Right cardiac atrium (tissue), 5 donors: Measurements from ENCODE around the gene AKR1B1. TPM values are rescaled to one million over a fixed set of nuclear protein-coding genes. Genes with fewer than 3 reads are reported as not detected.
A peak's percentile ranks its signal among the peaks of the same experiment; 100 is the strongest.
"Not testable (repeated sequence)": the region's sequence is repeated elsewhere in the genome, so short reads cannot be mapped to it uniquely, and the experiment has no call there.

ENCODE experiments used
- ATAC-seq, 2 donors: fragments of 200-7000 bp; cut with Tn5 transposase; one replicate each; pipeline versions ENCODE4 v1.8.0 to v1.9.1; 2020; ENCODE audit warnings: moderate library complexity in 2 of 2, mild to moderate bottlenecking in 1 of 2
- DNase-seq, 3 donors: peaks; one replicate each; pipeline ENCODE4 v3.0.0-alpha.2; 2020
- H3K27ac ChIP-seq: one replicate; pipeline ENCODE4 v1.5.1; 2013; ENCODE audit warnings: mild to moderate bottlenecking, low read length, control low read depth, moderate library complexity
- H3K27me3 ChIP-seq: one replicate; pipeline ENCODE4 v1.6.1; 2013; ENCODE audit not compliant: control insufficient read depth, insufficient read depth
- H3K4me1 ChIP-seq: one replicate; pipeline ENCODE4 v1.6.1; 2013; ENCODE audit warnings: low read length; ENCODE audit not compliant: control insufficient read depth, insufficient read depth
- H3K4me3 ChIP-seq: one replicate; pipeline ENCODE4 v1.5.1; 2013; ENCODE audit warnings: low read length, control low read depth
- H3K9me3 ChIP-seq: one replicate; pipeline ENCODE4 v1.6.1; 2013; ENCODE audit warnings: low read length; ENCODE audit not compliant: control insufficient read depth
- WGBS: extraction: QIAGEN DNeasy Blood & Tissue Kit; methylation state at CpG from one replicate; pipeline ENCODE4 v1.1.7; 2013; 5-methylcytosine and 5-hydroxymethylcytosine counted together
- intact Hi-C, 4 donors: fragments of 100-400 bp; cut with DNase I; formaldehyde crosslinking; loops; one replicate each; pipeline versions ENCODE4 v1.11.0 to v1.14.0; 2022 to 2023
- long read RNA-seq, 4 donors: library from polyadenylated mRNA; unstranded; transcript quantifications; one replicate each; pipeline ENCODE4 v2.0.0, GENCODE V29; 2020 to 2021
- polyA plus RNA-seq: library from polyadenylated mRNA; stranded (reverse); fragments of 200-250 nt; gene quantifications from one replicate; pipeline ENCODE4 v1.2.3, GENCODE V29; 2013
- total RNA-seq, 4 donors: library from RNA; stranded (reverse); fragmentation: NEBNext Ultra II Directional; extraction: Animal tissue kit (Norgen Biotek cat#: 25700); gene quantifications; one replicate each; pipeline ENCODE4 v1.2.1, GENCODE V29; 2021
- donor health status: healthy with polysubstance abuse.
- donor health status: DM: no; HTN: yes; CAD: no.
- donor health status: DM: no; HTN: no; CAD: no.
- donor health status: DM: no; HTN: yes; CAD: no; lungs with severe emphysema.
- donor health status: DM: yes; HTN: yes; CAD: no.

AKR1B1 gene
- total RNA-seq: 100 to 1,000 TPM; 133 to 191 (median 159) TPM
- 211 TPM for polyA plus RNA-seq
- long read RNA-seq, donor 1, transcript AKR1B1-201 (10 exons, 1,409 nt): major isoform, 309 of 331 reads
- long read RNA-seq, donor 1, partial matches to known transcripts: 14 of 331 reads
- long read RNA-seq, donor 1, other reads (novel, unspliced or antisense): 5 of 331 reads
- long read RNA-seq, donor 2, transcript AKR1B1-201 (10 exons, 1,409 nt): major isoform, 112 of 122 reads
- long read RNA-seq, donor 2, partial matches to known transcripts: 5 of 122 reads
- long read RNA-seq, donor 2, other reads (novel, unspliced or antisense): 3 of 122 reads
- long read RNA-seq, donor 3, transcript AKR1B1-201 (10 exons, 1,409 nt): major isoform, 367 of 406 reads
- long read RNA-seq, donor 3, transcript AKR1B1-205 (9 exons, 1,930 nt): minor isoform, 7 of 406 reads
- long read RNA-seq, donor 3, partial matches to known transcripts: 12 of 406 reads
- long read RNA-seq, donor 3, other reads (novel, unspliced or antisense): 20 of 406 reads
- long read RNA-seq, donor 4, transcript AKR1B1-201 (10 exons, 1,409 nt): major isoform, 98 of 105 reads
- long read RNA-seq, donor 4, partial matches to known transcripts: 2 of 105 reads
- long read RNA-seq, donor 4, other reads (novel, unspliced or antisense): 4 of 105 reads

DNA sequence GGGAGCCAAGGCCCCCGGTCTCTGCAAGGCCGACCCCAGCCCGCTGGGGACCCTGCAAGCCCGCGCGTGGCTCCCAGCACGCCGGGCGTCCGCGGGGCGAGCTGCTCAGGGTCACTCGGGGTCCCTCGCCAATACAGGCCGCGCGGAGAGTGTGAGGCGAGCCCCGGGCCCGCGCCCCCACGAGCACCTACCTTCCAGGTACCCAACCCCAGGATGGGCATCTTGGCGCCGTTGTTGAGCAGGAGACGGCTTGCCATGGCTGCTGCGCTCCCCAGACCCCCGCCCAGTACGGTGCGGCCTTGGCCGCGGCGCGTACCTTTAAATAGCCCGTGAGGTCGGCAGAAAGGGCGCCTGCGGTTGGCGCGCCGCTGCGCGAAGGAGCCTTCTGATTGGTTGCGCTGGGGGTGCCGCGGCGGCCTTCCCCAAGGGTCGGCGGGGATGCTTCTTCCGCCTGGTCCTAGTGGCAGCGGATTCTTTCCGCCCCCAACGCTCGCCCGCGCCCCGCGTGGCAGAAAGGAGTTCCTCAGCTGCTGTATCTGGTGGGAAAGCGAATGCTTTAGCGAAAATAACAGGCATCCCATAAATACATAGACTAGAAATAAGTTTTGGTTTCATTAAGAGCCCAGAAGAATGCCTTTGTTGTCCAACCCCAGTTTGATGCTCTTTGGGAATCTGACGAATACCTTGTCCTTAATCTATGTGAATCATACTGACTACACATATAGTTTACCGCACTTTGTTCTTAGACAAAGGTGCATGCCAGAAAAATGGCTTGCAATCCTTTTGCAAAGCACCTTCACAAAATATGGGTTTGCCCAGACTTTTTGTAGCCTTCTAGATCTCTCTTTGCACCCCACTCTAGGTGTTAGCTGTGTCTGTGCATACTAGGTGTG lies at the start of gene AKR1B1:
Gene AKR1B1 (minus strand): TSS at position 295 of the 893 bp plus-strand sequence. CDS start 38 bp downstream, at position 257.
- peak within 1 kb of the TSS; percentile 65 for H3K27ac ChIP-seq
- peak; percentile 98 to 99 for ATAC-seq
- peak; percentile 94 to 98 (median 98) for DNase-seq
- H3K27me3 ChIP-seq: no peaks in the 10 kb centered on the region
- H3K9me3 ChIP-seq: no peaks in the 10 kb centered on the region
- H3K4me1 ChIP-seq: peaks cover 5% of the 10 kb centered on the region
- intact Hi-C loops: no loop called here
- H3K4me3 ChIP-seq: peak within 1 kb of the TSS; percentile 94
- WGBS: 2% methylated on average over 61 of the region's 61 CpGs

- WGBS: 84% methylated on average over 4 of the region's 4 CpGs
These were observed 47.0 kb upstream of the AKR1B1 start for GRCh38 chr7:134505856-134506255.

GRCh38 chr7:134504660-134505164 lies 45.8 kb upstream of the AKR1B1 start:
- DNase-seq (no peak), ATAC-seq (peak; percentile 41 to 64)
- H3K27me3 ChIP-seq: no peaks in the 10 kb centered on the region
- no peaks in the 10 kb centered on the region for H3K9me3 ChIP-seq
- H3K27ac ChIP-seq: no peak overlapping the region
- WGBS: 72% methylated on average over 3 of the region's 3 CpGs
- intact Hi-C loops: no loop called here
- H3K4me3 ChIP-seq: no peak overlapping the region
- no peaks in the 10 kb centered on the region for H3K4me1 ChIP-seq

More at GRCh38 chr7:134505856-134506255, 47.0 kb upstream of the AKR1B1 start:
- intact Hi-C loops: no loop called here
- H3K4me3 ChIP-seq: no peak overlapping the region
- H3K27ac ChIP-seq: no peak overlapping the region
- ATAC-seq (no peak), DNase-seq (no peak)
- no peaks in the 10 kb centered on the region for H3K27me3 ChIP-seq
- no peaks in the 10 kb centered on the region for H3K9me3 ChIP-seq
- no peaks in the 10 kb centered on the region for H3K4me1 ChIP-seq

- ATAC-seq: peak; percentile 74 to 79
- peak in 2 of 3 donors; percentile 48 to 66 for DNase-seq
- Histone ChIP-seq H3K27ac (peak overlapping the region; percentile 8), H3K27me3 (no peaks in the 10 kb centered on the region), H3K4me3 (no peak overlapping the region), H3K4me1 (no peaks in the 10 kb centered on the region), H3K9me3 (no peaks in the 10 kb centered on the region)
- 64% methylated on average over 3 of the region's 3 CpGs for WGBS
- intact Hi-C loops: no loop called here
These were observed 43.8 kb upstream of the AKR1B1 start for GRCh38 chr7:134502463-134503371.

DNA sequence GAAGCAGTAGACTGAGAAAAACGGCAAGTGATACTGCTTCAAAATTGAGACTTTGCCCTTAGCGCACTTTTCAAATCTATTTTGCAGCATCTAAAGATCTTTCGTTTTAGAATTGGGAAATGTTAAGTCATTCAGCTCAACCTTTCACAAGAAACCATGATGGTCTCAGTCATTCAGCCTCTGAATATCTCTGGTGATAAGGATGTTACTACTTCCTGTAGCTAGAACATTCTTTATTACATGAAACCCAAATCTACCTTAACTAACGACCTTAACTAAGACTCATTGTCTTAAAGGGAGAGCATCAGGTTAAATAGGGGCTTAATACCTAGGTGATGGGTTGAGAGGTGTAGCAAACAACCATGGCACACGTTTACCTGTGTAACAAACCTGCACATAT lies 42.1 kb upstream of the AKR1B1 start:
- Histone ChIP-seq H3K4me1 (no peaks in the 10 kb centered on the region), H3K27ac (no peak overlapping the region), H3K27me3 (no peaks in the 10 kb centered on the region), H3K9me3 (no peaks in the 10 kb centered on the region), H3K4me3 (no peak overlapping the region)
- DNase-seq: no peak
- no peak for ATAC-seq
- 67% methylated on average over 5 of the region's 5 CpGs for WGBS
- intact Hi-C loops: no loop called here

GRCh38 chr7:134500406-134500805 lies 41.5 kb upstream of the AKR1B1 start:
- Histone ChIP-seq H3K27ac (no peak overlapping the region), H3K4me1 (no peaks in the 10 kb centered on the region), H3K4me3 (no peak overlapping the region), H3K27me3 (no peaks in the 10 kb centered on the region), H3K9me3 (no peaks in the 10 kb centered on the region)
- WGBS: 85% methylated on average over 2 of the region's 2 CpGs
- no peak for DNase-seq
- ATAC-seq: no peak
- intact Hi-C loops: no loop called here

DNA sequence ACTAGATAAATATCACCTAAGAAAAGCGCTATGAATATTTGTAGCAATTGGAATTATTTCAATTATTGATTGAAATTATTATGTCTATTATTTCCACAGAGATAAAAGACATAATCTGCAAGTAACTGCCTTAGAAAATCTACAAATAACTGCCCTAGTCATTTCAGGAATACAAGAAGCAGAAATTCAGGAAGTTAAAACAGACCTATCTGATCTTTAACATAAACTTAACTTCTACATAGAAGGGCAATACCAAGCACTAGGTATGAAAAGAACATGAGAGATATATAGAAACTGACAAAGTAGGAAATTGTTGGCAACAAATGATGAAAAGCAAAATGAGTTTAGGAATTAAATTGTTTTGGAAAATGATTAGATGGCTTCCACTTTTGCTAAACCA lies 36.6 kb upstream of the AKR1B1 start:
- no peak overlapping the region for H3K4me3 ChIP-seq
- WGBS: 85% methylated on average over 1 of the region's 1 CpG
- DNase-seq (no peak), ATAC-seq (no peak)
- H3K27ac ChIP-seq: no peak overlapping the region
- no peaks in the 10 kb centered on the region for H3K4me1 ChIP-seq
- no peaks in the 10 kb centered on the region for H3K27me3 ChIP-seq
- intact Hi-C loops: no loop called here
- H3K9me3 ChIP-seq: no peaks in the 10 kb centered on the region

- intact Hi-C loops: loop anchor here in 1 of 4 donors (5.0 kb wide), 1 partner anchor 41 kb away; no protein-coding TSS in a partner anchor
These were observed 34.2 kb upstream of the AKR1B1 start for GRCh38 chr7:134493091-134493490.

DNA sequence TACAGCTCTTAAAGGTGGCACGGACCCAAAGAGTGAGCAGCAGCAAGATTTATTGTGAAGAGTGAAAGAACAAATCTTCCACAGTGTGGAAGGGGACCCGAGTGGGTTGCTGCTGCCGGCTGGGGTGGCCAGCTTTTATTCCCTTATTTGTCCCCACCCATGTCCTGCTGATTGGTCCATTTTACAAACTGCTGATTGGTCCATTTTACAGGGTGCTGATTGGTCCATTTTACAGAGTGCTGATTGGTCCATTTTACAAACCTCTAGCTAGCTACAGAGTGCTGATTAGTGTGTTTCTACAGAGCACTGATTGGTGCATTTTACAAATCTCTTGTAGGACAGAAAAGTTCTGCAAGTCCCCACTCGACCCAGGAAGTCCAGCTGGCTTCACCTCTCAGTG lies 28.8 kb upstream of the AKR1B1 start:
- H3K4me1 ChIP-seq, DNase-seq, H3K27me3 ChIP-seq, H3K27ac ChIP-seq, H3K9me3 ChIP-seq, ATAC-seq, intact Hi-C loops, H3K4me3 ChIP-seq: not testable (repeated sequence)
- WGBS: 81% methylated on average over 4 of the region's 4 CpGs

More at GRCh38 chr7:134493091-134493490, 34.2 kb upstream of the AKR1B1 start:
- Histone ChIP-seq H3K4me3 (no peak overlapping the region), H3K27me3 (no peaks in the 10 kb centered on the region), H3K9me3 (no peaks in the 10 kb centered on the region), H3K4me1 (no peaks in the 10 kb centered on the region), H3K27ac (no peak overlapping the region)
- WGBS: 78% methylated on average over 2 of the region's 2 CpGs
- ATAC-seq: no peak
- DNase-seq: no peak

DNA sequence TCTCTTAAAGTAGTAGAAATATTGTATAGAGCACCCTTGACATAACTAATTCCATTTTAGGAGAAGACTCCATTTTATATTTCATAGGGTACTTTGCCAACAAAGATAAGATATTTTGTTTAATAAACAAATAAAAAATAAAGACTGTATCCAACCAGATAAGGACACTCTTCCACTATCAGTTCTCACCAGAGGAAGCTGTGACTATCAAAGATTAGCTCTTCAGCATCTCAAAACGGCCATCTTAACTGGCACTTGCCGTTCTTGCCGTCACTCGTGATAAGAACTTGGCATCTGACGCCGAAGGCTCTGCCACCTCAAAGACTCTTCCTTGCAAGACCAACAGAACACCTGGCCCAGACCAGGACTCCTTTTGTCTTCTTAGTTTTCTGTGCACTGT lies 26.3 kb upstream of the AKR1B1 start:
- WGBS: 30% methylated on average over 6 of the region's 6 CpGs

More for the DNA sequence above, 26.3 kb upstream of the AKR1B1 start:
- no peak for DNase-seq
- Histone ChIP-seq H3K9me3 (peaks cover 2% of the 10 kb centered on the region), H3K4me1 (no peaks in the 10 kb centered on the region), H3K27ac (no peak overlapping the region), H3K4me3 (no peak overlapping the region), H3K27me3 (no peaks in the 10 kb centered on the region)
- no peak for ATAC-seq
- intact Hi-C loops: no loop called here
